HuH-7.5 (cell line): ENCODE data around the gene EPHX1.

ENCODE experiments used
- DNase-seq: peaks from one replicate; pipeline ENCODE4 v3.0.0; 2011; ENCODE audit warnings: low spot score

Gene EPHX1

DNA sequence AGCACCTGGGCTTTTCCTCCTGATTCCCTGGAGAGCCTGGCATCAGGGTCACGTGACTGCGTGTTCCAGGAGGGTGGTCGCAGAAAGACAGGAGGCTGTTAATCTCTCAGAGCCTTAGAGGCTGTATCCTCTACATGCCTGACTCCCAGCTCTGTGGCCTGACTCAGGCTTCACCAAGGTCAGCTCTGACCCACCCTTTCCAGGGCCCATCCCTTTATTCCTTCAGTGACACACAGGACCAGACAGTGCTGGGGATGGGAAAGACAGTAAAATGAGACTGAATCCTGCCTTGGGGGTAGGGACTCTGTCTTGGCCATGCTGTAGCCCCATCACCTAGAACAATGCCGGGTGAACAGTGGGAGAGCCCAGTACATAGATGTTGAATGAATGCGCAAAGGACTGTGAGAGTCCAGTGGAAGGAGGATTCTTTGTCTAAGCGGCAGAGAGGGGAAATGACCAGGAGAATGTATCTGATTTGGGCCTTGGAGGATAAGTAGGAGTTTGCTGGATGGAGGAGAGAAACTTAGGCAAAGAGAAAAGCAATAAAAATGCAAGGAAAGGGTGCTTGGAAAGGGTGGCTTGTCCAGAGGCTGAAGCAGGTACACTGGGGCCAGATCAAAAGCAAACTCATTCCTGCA lies 33.0 kb downstream of the EPHX1 start:
- no peak for DNase-seq

DNA sequence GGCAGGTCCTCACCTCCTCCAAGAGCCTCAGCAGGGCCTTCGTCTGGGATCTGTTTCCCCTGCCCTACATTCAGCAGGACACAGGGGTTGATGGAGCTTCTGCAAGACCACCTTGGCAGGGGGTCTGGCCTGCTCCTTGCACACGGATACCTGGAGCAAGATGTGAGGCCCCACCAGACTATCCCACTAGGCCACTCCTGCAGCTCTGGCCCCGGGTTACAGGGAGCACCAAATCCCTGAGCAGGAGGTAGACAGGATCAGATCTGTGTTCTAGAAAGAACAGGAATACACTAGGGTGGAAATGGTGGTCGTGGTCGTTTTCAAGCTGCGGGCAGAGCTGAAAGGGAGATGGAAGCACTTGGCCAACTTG lies 33.5 kb downstream of the EPHX1 start:
- DNase-seq: no peak

DNA sequence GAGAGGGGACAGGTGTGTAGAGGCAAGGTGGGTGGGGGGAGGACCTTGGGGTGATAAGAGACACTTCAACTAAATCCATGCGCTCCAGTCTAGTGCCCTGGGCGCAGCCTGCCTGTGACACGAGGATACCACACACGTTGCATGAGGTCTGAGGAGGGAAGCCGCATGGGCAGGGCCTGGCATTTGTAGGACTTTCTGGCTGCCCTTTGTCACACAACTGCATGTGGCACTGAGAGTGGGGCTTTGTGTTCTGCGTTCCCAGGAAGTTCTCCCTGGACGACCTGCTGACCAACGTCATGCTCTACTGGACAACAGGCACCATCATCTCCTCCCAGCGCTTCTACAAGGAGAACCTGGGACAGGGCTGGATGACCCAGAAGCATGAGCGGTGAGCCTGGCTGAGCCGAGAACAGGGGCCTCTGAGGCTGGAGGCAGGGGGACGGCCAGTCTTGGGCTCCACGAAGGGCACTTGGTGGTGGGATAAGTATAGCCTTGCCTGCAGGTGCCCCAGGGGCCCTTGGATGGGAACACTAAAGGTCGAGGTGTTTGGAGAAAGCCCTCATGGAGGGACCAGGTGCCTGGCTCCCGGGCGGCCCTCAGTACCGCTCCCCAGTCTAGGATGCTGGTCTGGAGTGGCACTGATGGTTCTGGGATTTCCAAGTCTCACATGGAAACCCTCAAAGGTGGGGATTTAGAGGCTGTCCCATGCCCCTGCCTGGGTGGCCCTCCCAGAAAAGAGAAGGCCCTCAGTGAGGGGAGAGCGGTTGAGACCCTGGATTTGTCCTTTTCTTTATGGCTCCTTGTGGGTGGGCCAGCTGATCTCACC lies 34.5 kb downstream of the EPHX1 start:
- DNase-seq: no peak

DNA sequence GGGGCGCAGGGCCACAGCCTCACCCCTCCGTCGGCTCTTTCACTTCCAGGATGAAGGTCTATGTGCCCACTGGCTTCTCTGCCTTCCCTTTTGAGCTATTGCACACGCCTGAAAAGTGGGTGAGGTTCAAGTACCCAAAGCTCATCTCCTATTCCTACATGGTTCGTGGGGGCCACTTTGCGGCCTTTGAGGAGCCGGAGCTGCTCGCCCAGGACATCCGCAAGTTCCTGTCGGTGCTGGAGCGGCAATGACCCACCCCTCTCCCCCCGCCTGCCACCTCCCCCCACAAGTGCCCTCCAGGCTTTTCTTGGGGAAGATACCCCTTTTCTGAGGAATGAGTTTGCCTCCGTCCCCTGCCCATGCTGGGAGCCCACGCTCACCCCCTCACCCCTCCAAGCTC lies 35.2 kb downstream of the EPHX1 start:
- no peak for DNase-seq

DNA sequence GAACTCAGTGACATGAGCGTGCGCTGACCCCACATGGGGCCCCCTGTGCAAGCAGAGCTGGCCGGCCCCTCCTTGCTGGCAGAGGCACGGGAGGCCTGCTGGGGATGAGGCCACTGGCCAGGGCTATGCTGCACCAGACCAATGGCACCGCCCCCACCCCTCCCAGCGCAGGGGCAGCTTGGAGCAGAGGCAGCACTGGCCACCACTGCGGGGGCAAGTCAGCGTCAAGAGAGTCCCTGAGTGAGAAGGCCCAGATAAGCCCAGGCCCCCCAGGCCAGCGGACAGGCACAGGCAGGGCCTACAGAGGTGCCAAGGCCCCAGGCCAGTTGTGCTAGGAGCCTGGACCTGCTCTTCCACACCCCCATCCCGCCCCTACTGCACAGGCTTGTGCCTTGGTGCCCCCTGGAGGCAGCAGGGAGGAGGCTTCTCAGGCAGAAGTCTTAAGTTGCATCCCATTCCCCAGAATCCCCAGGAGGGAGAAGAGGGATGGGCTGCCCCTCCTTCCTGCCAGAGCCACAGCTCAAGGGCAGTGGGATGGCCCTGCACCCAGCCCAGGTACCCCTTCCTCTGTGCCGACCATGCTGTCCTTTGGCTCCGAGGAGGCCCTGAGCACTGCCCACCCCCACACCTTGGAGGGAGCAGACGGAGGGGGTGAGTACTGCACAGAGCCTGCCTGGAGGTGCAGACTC lies 35.8 kb downstream of the EPHX1 start:
- DNase-seq: peak; percentile 82

DNA sequence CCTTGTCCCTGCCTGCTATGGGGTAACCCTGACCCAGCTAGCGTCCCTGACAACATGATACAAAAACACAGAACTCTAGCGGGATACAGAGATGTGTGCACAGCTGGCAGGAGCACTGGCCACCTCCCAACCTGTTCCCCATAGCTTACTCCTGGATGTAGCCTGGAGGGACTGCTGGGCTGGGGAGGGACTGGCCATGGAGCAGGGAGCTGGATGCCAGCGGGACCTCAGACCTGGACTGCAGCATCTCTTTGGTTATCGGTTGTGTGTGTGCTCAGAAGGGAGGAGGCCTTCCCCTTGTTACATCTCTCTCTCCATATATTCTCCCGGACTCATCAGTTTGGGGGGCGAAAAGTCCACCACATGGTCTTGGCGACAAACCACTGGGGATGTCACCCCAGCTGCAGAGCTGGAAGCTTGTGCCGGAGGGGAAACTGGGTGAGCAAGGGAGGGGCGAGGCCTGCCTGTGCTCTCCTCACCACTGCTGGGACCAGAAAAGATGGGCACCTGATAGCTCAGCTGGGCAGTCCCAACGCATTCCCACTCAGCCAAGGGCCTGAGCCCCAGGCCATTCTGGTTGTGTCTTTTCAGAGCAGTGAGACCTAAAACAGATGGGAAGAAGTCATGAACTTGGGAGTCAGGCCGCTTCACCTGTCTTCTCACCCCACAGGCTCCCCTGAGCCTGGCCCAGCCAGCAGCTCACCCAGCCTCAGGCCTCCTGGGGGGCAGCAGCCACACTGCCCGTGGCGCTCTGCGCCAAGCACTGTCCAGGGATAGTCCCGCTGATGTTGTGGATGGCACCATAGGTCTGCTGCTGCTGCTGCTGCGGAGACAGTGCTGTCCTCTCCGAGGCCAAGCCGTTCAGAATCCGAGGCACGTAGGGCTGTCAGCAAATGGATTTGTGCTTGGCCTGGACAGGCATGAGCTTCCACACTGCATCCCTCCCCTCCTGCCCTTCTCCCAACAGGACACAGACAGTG lies 36.7 kb downstream of the EPHX1 start:
- no peak for DNase-seq

DNA sequence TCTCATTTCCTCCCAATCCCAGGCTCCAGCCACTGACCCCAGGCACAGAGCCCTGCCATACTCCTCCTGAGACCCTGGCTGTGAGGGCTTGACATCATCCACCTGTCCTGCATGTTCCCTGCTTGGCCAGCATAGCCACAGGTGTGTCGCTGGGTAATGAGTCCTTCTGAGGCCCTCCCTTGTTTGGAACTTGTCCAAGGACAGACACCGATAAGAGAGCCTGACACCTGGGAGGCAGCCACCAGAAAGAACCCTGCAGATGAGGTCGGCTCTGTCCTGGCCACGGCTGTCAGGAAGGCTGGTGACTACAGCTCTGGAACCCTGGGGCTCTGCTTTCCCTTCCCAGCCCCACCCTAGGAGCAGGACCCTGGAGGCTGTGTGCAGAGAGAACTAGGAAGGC lies 37.7 kb downstream of the EPHX1 start:
- no peak for DNase-seq

DNA sequence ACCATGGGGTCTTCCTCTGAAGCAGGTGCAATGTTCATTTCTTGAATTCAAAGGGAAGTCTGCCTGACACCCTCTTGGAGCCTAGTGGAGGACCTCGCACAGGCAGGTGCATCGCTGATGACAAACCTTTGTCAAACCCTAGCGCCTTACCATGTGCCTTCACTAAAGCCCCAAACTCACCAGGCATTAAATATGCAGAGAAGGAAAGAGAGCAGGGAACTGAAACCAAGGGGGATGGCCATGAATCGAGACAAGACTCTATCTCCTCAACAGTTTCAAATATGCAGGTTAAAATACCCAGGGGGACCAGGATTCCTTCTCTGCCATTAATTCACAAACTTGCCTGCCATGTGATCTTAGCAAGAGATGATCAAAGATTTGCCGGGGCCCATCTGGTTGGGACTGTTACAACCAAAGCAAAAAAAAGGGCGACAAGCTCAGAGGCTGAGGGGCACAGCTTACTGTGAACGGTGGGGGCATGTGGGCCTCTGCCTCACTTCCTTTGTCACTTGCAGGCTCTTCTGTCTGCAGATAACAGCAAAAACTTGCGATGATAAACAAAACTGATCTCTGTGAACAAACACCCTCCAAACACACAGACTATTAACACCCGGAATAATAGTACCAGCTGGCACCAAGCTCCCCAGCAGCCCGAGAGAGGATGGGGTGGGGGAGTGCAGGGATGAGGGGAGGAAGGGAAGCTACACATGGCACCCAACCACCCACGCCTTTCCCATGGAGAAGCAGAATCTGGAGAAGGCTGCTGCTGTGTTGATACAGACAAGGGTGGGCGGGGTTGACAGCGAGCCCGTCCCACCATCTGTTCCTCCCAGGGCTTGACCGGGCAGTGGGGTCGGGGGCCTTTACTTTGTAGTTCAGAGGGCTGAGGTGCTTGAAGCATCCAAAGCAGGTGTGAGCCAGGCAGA lies 38.4 kb downstream of the EPHX1 start:
- DNase-seq: no peak

DNA sequence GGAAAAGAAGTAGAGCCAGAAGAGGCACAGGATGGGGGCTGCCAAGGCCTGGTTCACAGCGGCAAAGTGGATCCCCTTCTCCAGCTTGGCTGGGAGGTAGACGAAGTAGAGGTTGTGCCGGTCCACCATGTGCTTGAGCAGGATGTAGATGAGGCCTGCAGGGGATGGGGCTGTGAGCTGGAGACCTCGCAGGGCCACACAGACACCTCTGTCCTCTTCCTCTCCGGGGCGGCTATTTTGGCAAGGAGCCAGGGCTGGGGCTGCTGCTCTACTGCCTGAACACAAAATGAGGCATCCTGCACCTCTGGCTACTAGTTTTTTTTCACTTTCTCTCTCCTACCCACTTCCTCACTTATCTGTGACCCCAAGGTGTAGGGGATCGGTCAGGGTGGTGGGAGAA lies 40.0 kb downstream of the EPHX1 start:
- no peak for DNase-seq

DNA sequence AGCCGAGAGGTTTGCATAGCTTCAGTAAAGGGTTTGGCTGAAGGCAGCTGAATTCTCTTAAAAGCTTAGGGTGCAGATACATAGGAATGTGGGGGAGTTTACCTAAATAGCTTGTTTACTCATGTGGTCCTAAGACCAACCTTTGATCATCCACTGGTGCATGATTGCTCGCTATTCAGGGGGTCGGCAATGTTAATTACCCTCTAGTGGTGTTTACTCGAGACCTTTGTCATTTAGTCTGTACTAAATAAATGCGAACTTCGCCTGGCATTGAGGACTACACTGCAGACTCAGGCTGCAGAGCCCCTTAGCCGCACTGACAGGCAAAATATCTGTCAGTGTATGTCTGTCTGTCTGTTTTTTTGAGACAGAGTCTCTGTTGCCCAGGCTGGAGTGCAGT lies 40.4 kb downstream of the EPHX1 start:
- no peak for DNase-seq

DNA sequence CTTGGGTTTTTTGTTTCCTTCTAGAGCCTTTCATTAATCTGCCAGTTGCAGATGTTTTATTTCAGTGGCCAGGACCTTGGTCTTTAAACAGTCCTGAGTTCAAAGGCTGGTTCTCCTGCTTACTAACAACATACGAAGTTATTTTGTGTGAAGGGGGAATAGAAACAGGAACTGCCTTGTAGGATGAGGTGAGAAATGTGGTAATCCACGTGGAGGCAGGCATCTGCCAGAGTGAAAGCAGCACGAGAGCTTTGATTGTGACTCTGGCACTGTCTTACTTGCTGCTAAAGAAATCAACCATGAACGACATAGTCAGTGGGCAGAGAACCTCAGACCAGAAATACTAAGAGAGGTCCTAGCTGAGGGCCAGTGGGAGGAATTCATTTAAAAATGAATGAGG lies 41.9 kb downstream of the EPHX1 start:
- no peak for DNase-seq

DNA sequence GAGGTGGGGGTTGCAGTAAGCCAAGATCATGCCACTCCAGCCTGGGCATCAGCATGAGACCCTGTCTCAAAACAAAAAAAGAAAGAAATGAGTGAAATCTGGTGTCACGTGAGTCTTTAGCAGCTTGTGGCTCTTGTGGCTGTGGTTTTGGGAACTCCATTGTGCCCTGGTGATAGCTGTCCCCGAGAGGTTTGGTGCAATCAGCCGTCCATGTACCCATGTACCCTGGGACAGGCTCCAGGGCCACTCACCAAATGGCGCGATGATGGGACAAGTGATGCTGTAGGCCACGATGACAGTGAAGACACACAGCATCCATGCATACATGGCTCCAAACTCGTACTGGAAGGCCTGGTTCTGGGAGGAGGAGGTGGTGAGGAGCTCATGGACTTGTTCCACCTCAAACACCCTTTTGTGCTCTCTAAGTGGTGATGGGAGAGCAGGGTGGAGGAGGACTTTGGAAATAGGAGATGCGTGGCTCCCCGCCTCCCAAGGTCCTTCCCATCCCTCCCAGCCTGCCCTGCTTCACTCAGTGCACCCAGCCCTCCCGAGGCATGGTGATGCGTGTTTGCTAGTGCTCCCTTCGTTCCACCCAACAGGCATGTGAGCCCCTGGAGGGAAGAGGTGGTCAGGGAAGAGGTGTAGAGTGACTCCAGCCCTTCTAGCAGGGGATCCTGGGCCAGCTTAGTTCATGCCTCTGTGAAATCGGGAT lies 42.6 kb downstream of the EPHX1 start:
- no peak for DNase-seq

DNA sequence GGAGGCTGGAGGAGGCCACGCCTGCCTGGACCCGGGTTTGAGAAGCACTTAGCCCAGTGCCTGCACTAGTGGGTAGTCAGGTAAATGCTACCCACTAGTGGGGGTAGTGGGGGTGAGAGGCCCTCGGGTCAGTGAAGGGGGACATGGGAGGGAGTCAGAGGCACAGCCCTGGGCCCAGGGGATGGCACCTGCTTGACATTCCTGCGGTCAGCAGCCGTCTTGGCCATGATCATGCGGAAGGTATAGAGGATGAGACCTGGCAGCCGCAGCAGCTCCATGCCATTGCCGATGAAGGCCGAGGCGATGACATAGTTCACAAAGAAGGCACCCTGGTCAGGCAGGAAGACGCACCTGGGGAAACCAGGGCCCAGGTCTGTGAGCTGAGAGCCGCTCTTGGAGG lies 43.5 kb downstream of the EPHX1 start:
- DNase-seq: no peak

DNA sequence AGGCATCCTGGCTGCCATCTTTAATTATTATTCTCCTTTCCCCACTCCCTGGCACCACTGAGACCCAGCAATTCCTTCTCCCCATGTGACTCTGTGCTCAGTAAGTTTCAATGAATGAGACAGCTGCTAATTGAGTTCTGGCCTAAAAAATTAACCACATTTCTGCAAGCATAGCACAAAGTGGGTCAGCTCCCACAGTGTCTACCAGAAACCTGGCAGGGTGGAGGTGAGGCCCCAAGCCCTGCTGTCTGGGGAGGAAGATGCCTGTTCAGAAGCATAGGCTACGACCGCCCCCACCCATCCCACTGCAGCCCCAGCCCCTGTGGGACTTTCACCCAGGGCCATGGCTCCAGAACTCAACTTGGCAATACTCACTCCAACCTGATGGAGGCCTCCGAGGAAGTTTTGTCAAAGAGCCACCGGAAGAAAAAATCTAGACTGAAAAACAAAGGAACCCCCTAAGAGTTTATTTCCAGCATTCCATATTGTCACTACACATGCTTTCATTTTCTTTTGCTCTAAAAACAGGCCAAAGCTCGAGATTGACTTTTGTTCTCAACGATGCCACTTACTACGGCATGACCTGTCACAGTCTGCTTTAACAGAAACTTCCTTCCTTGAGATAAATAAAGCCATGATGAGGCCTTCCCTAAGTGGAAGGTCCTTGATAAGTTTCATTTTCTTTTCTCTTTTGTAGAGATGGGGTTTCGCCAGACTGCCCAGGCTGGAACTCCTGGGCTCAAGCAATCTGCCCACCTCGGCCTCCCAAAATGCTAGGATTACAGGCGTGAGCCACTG lies 45.8 kb downstream of the EPHX1 start:
- DNase-seq: no peak

DNA sequence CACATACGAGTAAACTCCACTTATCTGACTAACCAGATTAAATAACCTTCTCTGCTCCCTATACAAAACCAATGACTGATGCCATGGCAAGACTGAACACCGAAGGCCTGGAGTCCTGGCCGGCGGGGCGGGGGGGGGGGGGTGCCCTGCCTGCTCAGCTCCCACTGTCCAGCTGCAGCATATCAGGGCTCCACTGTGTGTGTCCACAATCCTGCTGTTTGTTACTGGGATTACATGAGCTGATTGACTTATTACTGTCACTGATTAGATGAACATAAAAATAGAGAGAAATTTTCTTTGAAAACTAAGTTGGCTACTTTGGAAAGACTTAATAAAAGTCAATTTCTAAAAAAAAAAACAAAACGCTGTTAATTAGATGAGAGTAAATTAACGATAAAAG lies 47.3 kb downstream of the EPHX1 start:
- DNase-seq: no peak

DNA sequence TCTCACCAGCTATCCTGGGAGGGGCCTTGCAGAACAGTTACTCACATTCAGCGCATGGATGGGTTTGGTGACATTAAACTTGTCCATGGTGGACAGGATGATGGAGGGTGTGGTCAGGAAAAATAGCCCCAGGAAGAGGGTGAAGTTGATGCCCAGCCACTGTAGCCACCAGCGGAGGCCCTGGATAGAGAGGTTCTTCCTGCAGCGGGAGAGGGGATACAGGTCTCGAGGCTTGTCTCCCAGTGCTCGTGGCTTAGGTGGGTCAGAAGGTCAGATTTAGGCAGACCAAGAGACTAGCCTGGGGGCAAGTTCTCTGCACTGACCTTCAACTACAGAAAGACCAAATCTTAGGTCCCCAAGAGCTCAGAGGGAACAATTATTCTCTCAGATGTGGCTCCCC lies 49.2 kb downstream of the EPHX1 start:
- no peak for DNase-seq

DNA sequence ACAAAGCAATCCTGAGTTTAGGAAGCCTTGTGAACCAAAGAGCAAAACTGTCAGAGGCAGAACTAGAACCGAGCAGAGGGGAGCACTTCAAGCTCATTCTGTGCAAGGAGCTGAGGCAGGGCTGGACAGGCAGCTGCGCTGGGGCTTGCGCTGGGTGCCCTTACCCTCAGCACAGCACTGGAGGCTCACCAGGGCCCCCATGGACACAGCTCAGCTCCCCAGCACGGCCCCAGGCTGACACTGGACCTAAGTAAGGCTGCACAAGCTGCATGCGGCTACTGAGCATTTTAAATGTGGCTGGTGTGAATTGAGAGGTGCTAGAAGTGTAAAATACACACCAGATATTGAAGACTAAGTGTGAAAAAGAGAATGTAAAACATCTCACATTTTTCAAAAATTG lies 50.2 kb downstream of the EPHX1 start:
- no peak for DNase-seq

DNA sequence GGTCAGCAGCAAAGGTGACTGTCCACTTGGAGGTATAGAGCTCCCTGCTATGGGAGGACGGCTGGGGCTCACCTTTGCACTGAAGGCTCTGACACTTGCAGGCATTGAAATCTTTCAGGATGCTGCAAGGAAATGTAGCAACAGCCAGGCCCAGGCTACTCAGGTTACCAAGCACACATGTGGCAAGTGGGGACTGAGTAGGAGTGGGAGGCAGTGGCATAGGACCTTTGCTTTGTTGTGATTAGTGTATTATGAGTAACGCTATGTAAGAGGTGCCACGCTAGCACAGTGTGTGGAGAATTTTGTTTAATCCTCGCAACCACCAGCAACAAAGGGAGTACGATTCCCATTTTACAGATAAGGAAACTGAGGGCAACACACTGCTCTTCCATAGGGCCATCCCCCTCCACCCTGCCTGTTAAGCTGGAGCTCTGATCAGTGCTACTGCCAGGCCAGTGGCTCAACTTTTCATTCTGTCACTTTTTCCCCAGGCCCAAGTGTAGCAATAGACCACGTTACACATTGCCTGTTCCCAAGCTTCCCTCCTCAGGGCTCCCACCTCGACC lies 51.0 kb downstream of the EPHX1 start:
- DNase-seq: no peak
